AG08396 (cell line): ENCODE results near the gene RBM10.

Experiments
- DNase-seq: peaks from one replicate; pipeline ENCODE4 v3.0.0; 2012; ENCODE audit warnings: low spot score, mixed read lengths

Gene RBM10

DNA sequence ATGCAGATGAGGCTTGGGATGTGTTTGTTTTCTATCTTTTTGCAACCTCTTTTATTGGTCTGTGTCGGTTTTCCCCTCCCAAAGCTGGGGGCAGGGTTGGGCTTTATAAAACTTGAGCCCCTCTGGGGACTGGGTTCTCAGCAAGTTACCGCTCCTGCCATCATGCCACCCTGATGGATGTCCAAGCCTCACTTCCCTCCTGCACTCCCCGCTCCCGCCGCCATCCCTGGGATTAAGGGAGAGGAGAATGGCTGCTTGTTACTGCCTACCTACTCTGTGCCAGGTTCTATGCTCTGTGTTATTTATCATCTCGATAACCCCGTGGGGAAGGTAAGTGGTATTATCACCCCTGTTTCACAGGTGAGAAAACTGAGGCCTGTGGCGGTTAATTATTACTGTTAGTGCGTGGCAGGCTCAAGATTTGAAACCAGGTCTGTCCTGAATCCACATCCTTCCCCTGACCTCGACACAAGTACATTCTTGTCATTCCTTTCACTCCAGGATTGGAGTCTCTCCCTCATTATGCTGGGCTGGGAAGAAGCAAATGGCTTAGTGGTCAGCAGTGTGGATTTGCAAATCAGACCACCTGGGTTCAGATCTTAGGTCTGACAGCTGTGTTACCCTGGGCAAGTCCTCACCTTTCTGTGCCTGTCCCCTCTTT lies 53.1 kb downstream of the RBM10 start:
- DNase-seq, result no peak

- DNase-seq, result no peak
Observed at GRCh38 chrX:47198687-47199080, 53.7 kb downstream of the RBM10 start.

GRCh38 chrX:47199286-47199685 lies 54.3 kb downstream of the RBM10 start:
- no peak for DNase-seq

- peak; percentile 58 for DNase-seq
Observed at GRCh38 chrX:47200385-47201150, 55.5 kb downstream of the RBM10 start.

- no peak for DNase-seq
Observed at GRCh38 chrX:47201345-47201944, 56.4 kb downstream of the RBM10 start.

DNA sequence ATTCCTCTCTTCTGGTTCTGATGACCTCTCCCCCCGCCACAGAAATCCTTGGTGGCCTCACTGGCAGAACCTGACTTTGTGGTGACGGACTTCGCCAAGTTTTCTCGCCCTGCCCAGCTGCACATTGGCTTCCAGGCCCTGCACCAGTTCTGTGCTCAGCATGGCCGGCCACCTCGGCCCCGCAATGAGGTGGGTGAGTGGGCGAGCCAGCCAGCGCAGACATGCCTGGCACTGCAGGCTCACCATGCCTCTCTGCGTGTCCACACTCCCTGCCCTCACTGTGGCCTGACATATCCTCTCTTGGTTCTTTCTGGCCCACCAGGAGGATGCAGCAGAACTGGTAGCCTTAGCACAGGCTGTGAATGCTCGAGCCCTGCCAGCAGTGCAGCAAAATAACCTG lies 57.3 kb downstream of the RBM10 start:
- no peak for DNase-seq

DNA sequence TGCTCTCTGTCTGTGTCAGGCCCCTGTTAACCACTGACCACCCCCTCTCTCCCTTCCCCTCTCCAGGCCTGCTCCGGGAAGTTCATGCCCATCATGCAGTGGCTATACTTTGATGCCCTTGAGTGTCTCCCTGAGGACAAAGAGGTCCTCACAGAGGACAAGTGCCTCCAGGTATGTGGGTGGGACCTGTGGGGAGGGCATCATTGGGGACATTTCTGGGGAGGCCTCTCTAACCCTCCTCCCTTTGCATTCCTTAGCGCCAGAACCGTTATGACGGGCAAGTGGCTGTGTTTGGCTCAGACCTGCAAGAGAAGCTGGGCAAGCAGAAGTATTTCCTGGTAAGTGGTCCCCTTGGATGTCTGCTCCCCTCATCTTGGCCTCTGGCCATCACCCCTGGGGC lies 57.9 kb downstream of the RBM10 start:
- DNase-seq, result no peak

- DNase-seq, result no peak
Observed at GRCh38 chrX:47204970-47205369, 59.9 kb downstream of the RBM10 start.

DNA sequence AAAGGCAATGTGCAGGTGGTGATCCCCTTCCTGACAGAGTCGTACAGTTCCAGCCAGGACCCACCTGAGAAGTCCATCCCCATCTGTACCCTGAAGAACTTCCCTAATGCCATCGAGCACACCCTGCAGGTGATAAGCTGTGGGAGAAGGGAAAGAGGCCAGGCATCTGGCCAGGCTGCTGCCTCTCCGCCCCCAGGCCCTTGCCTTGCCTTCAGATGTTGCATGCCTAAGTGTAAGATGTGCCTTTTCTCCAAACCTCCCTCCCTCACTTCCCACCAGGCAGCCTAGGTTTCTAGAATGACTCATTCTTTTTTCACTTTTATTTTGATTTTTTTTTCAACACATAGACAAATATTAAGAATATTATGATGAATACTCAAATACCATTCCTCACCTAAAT lies 61.3 kb downstream of the RBM10 start:
- no peak for DNase-seq

DNA sequence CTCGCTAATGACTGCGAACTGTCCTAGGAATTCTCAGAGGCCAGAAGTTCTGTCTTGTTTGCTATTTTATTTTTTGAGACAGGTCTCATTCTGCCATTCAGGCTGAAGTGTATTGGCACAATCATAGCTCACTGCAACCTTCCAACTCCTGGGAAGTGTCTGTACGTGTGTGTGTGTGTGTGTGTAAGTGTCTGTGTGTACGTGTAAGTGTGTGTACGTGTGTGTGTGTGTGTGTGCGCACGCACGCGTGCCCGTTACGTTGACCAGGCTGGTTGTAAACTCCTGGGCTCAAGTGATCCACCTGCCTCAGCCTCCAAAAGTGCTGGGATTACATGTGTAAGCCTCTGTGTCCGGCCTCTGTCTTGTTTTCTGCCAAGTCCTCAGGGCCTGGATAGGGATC lies 63.1 kb downstream of the RBM10 start:
- DNase-seq, result no peak

GRCh38 chrX:47209508-47210238 lies 64.7 kb downstream of the RBM10 start:
- DNase-seq, result no peak

GRCh38 chrX:47210661-47211425 lies 65.8 kb downstream of the RBM10 start:
- DNase-seq, result no peak

- DNase-seq, result no peak
Observed at GRCh38 chrX:47212381-47213293, 67.6 kb downstream of the RBM10 start.

GRCh38 chrX:47214435-47215077 lies 69.5 kb downstream of the RBM10 start:
- no peak for DNase-seq

- DNase-seq, result no peak
Observed at GRCh38 chrX:47215291-47215900, 70.4 kb downstream of the RBM10 start.

- no peak for DNase-seq
Observed at GRCh38 chrX:47216393-47216925, 71.4 kb downstream of the RBM10 start.

GRCh38 chrX:47217121-47217851 lies 72.3 kb downstream of the RBM10 start:
- peak; percentile 54 for DNase-seq

DNA sequence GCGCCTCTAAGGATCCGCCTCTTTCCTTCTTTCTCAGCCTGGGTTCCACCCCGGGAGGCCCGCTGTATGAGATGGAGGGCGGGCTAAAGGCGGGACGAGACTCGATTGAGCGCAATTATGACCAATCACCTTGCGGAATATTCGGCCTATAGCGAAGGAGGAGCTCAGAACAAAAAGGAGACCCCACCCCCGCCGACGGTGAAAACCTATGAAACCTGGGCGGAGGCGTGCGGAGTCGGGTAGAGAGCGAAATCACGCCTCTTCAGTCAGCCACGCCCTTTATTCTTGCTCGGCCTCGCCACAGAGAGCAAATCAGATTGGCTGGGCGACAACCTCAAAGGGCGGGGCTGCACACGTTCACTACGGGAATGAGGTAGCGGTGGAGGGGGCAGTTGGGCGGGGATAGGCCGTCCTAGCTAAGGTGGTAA lies 72.8 kb downstream of the RBM10 start:
- peak; percentile 97 for DNase-seq
